ENCODE results near the gene DSCAM. TPM values are rescaled to one million over a fixed set of nuclear protein-coding genes. Genes with fewer than 3 reads are reported as not detected.

Gene DSCAM
- total and polyA plus RNA-seq, 2 donors (not counting 3 experiments of a cell fraction or from before 2014, with no cell fraction given), result not detected

DNA sequence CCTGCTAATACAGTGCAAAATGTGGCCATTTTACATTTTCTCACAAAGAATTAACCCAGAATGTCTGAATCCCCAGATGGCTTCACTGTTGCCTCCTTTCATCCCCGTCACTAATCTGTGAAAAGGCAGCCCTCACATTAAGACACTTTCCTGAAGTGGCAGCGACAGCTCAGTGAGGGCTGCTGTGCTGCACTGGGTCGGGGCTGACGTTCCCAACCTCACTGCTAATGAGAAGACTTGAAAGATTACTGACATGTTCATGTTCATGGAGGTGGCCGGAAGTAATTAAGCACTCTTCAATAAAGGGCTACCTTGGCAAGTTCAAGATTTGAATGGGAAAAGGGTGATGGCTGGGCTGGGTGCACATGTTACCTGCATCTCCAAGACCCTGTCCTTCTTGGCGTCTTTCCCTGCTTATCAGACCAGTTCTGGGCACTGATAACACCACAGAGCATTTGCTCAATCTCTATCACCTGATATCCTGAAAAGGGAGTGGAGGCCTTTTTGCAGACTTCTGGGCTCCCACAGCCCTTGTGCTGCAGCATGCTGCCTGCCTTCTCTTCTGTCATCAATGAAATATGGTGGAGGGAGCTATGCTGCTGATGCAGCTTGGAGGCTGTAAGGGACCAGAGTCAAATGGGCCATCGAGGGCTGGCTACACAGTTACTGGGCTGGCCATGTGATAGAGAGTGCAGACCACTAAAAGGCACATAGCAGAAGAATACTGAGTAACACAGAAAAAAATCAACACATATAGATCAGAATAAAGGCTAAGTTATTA is 596.3 kb downstream of the DSCAM start:
- no peaks in the 10 kb centered on the region for H3K9me1 ChIP-seq (replicated peaks; ENCODE audit: control insufficient read depth, extremely low read depth, insufficient read depth, low read length)
- no peak overlapping the region for H3K27ac ChIP-seq (ENCODE audit: insufficient read depth, low read depth, low read length)
- DNase-seq (ENCODE audit: low read depth, low spot score), result no peak
- no peak overlapping the region for H2AFZ ChIP-seq (ENCODE audit: low read depth, low read length)
- H3K36me3 ChIP-seq (ENCODE audit: control insufficient read depth in 2 of 2, extremely low read depth in 1 of 2, insufficient read depth in 2 of 2, low read length in 2 of 2), result no peaks in the 10 kb centered on the region
- dilution Hi-C loops (cut with MboI; ENCODE audit: extremely low pct_ligation_motif_present, low sequenced_read_pairs), result no loop called here
- no peak for FAIRE-seq
- no peaks in the 10 kb centered on the region for H4K20me1 ChIP-seq (replicated peaks; ENCODE audit: control insufficient read depth, extremely low read depth, insufficient read depth, low read length)
- intact Hi-C loops (cut with micrococcal nuclease), result no loop called here
- ChIA-PET POLR2A (no interaction called here), CTCF (no interaction called here)
- no peaks in the 10 kb centered on the region for H3K4me1 ChIP-seq (ENCODE audit: control insufficient read depth, extremely low read depth, insufficient read depth, low read length)
- H3K9me3 ChIP-seq (replicated peaks; ENCODE audit: control insufficient read depth, insufficient read depth, low read length), result peaks cover 6% of the 10 kb centered on the region
- no TSS peak for BruUV-seq (replicated peaks)
- no peak overlapping the region for H3K9ac ChIP-seq (replicated peaks; ENCODE audit: extremely low read depth, insufficient read depth, low read length)
- H3K4me2 ChIP-seq (ENCODE audit: insufficient read depth, low read length), result no peak overlapping the region
- no peaks in the 10 kb centered on the region for H3K27me3 ChIP-seq (ENCODE audit: control insufficient read depth in 2 of 2, insufficient read depth in 2 of 2, low read length in 2 of 2)
- no peaks in the 10 kb centered on the region for H3K79me2 ChIP-seq (ENCODE audit: control insufficient read depth, insufficient read depth, low read length)
- no peak overlapping the region for H3K4me3 ChIP-seq (replicated peaks in 1 of 3; ENCODE audit: insufficient read depth in 1 of 3, low read depth in 1 of 3, low read length in 3 of 3)
- no peak for TF ChIP-seq FOS (IDR thresholded peaks at IDR 0.05; ENCODE audit: borderline replicate concordance, insufficient read depth, low read length)
- TF ChIP-seq POLR2A (IDR thresholded peaks at IDR 0.05; ENCODE audit: low read depth, low read length), result no peak
- no peak for TF ChIP-seq POLR2AphosphoS5 (IDR thresholded peaks at IDR 0.05; ENCODE audit: insufficient read depth, low read depth, low read length)
- TF ChIP-seq, protein P1, sequence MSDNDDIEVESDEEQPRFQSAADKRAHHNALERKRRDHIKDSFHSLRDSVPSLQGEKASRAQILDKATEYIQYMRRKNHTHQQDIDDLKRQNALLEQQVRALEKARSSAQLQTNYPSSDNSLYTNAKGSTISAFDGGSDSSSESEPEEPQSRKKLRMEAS (IDR thresholded peaks at IDR 0.05; ENCODE audit: insufficient read depth, insufficient read length), result no peak
- TF ChIP-seq EZH2 (IDR thresholded peaks at IDR 0.05; ENCODE audit: borderline replicate concordance, low read depth, low read length, severe bottlenecking), result no peak
- no peak for TF ChIP-seq JUN (IDR thresholded peaks at IDR 0.05; ENCODE audit: borderline replicate concordance, insufficient read depth, insufficient read length, low read depth)
- TF ChIP-seq MYC (IDR thresholded peaks at IDR 0.05; ENCODE audit: low read depth, low read length), result no peak
- TF ChIP-seq GATA2 (IDR thresholded peaks at IDR 0.05; ENCODE audit: insufficient read depth, insufficient read length, low read depth, low read length), result no peak
- TF ChIP-seq, protein P2, sequence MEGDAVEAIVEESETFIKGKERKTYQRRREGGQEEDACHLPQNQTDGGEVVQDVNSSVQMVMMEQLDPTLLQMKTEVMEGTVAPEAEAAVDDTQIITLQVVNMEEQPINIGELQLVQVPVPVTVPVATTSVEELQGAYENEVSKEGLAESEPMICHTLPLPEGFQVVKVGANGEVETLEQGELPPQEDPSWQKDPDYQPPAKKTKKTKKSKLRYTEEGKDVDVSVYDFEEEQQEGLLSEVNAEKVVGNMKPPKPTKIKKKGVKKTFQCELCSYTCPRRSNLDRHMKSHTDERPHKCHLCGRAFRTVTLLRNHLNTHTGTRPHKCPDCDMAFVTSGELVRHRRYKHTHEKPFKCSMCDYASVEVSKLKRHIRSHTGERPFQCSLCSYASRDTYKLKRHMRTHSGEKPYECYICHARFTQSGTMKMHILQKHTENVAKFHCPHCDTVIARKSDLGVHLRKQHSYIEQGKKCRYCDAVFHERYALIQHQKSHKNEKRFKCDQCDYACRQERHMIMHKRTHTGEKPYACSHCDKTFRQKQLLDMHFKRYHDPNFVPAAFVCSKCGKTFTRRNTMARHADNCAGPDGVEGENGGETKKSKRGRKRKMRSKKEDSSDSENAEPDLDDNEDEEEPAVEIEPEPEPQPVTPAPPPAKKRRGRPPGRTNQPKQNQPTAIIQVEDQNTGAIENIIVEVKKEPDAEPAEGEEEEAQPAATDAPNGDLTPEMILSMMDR (IDR thresholded peaks at IDR 0.05; ENCODE audit: extremely low read depth in 1 of 2, insufficient read depth in 1 of 2, low read depth in 1 of 2, low read length in 2 of 2), result no peak
